Hepatocyte (in vitro differentiated cells): Measurements from ENCODE around the gene TTLL12.

Experiments used
- EZH2 ChIP-seq: fragments of 200-600 bp; sonication (generic); IDR thresholded peaks from 2 replicates; pipeline ENCODE4 v1.6.1; 2016; ENCODE audit warnings: antibody characterized with exemption, mild to moderate bottlenecking, borderline replicate concordance
- EZH2phosphoT487 ChIP-seq: fragments of 200-600 bp; sonication (generic); IDR thresholded peaks from one replicate; pipeline ENCODE4 v1.6.1; 2018; ENCODE audit warnings: antibody characterized with exemption, mild to moderate bottlenecking, low read depth, moderate library complexity; ENCODE audit not compliant: unreplicated experiment, severe bottlenecking
- TF ChIP-seq, protein P1 (sequence below): fragments of 200-600 bp; sonication (generic); IDR thresholded peaks from 2 replicates; pipeline ENCODE4 v1.5.1; 2016; ENCODE audit warnings: antibody characterized with exemption, mild to moderate bottlenecking; ENCODE audit not compliant: poor library complexity

DNA sequence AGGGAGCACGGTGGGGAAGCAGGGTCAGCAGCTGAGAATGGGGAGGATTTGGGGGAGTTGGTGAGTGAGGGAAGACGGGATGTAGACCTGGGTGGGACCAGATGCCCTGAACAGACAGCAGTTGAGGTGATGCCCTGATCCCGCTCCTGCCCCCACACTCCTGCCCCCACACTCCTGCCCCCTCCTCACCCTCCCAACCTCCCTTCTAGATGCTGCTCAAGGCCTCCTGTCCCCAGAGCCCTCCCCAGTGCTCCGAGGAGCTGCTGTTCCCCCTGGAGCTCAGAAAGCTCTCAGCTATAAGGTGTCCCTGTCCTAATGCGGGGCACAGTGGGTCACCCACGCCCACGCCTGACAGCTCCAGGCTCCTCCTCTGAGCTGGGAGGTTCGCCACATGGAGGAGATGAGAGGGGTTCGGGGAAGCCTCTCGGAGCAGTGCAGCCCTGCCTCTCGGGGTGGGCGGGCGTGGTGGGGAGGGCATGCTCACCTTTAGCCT, 25.1 kb upstream of the TTLL12 start:
- TF ChIP-seq, protein P1, sequence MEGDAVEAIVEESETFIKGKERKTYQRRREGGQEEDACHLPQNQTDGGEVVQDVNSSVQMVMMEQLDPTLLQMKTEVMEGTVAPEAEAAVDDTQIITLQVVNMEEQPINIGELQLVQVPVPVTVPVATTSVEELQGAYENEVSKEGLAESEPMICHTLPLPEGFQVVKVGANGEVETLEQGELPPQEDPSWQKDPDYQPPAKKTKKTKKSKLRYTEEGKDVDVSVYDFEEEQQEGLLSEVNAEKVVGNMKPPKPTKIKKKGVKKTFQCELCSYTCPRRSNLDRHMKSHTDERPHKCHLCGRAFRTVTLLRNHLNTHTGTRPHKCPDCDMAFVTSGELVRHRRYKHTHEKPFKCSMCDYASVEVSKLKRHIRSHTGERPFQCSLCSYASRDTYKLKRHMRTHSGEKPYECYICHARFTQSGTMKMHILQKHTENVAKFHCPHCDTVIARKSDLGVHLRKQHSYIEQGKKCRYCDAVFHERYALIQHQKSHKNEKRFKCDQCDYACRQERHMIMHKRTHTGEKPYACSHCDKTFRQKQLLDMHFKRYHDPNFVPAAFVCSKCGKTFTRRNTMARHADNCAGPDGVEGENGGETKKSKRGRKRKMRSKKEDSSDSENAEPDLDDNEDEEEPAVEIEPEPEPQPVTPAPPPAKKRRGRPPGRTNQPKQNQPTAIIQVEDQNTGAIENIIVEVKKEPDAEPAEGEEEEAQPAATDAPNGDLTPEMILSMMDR, result no peak
- TF ChIP-seq EZH2, result no peak
- TF ChIP-seq EZH2phosphoT487, result no peak
